GM21367 (cell line): ENCODE results near the gene GLTP.

Experiments
- ATAC-seq: cut with Tn5 transposase; IDR thresholded peaks from one replicate; pipeline ENCODE4 v1.9.1; 2021; ENCODE audit not compliant: unreplicated experiment

The GLTP gene

DNA sequence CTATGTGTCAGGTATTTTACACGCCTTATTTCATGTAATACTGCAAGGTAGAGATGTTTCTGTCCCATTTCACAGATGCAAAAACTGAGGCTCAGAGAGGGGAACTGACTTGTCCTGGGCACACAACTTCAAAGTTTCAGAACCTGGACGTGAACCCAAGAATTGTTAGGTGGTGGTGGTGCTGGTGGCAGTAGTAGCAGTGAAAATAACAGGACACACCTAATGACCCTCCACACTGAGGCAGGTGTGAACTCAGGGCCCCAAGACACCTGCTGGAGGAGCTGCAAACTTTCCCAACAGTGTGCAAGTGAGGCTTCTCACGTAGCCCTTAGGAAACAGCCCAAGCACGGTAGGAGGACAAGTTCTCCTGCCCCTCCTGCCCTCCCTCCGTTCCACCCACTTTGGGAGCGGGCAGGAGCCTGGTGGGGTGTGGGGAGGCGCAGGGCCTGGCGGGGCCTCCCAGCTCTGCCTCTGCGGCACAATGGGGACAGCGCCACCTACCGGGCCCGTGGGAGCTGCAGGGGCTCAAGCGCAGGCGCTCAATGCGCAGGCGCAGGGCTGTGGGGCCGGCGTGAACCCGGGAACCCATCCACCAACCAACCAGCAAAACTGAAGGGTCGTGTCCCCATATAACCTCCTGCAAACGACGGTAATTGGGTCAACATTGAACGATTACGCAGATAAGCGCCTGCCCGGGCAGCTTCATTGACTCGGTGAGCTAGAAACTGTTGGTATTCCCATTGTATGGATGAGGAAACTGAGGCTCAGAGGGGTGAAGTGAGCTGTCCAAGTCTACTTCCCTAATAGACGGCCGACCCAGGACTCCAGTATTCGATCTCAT lies 35.1 kb downstream of the GLTP start:
- ATAC-seq, result peak; percentile 71

- no peak for ATAC-seq
Measured at GRCh38 chr12:109844091-109844490, 36.2 kb downstream of the GLTP start.

GRCh38 chr12:109842021-109842420 lies 38.3 kb downstream of the GLTP start:
- no peak for ATAC-seq

GRCh38 chr12:109841356-109841755 lies 39.0 kb downstream of the GLTP start:
- ATAC-seq, result no peak

GRCh38 chr12:109840305-109841074 lies 39.9 kb downstream of the GLTP start:
- ATAC-seq, result no peak

DNA sequence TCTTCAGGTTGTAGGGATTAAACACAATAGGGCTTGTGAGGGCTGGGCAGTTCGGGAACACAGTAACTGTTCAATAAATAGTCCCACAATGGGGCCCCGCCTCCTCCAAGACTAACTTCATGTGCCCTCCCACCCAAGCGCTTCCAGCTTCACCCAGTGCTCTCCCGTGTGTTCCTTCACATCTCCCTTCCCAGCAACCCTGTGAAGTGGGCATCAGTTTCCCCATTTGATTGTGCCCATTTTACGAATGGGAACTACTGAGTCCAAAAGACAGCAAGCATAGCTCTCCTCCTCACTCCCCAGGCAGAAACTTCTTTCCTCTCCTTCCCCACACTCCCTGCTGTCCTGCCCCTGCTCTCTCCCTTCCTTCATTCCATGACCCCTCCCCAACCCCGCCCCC lies 40.9 kb downstream of the GLTP start:
- ATAC-seq, result no peak

DNA sequence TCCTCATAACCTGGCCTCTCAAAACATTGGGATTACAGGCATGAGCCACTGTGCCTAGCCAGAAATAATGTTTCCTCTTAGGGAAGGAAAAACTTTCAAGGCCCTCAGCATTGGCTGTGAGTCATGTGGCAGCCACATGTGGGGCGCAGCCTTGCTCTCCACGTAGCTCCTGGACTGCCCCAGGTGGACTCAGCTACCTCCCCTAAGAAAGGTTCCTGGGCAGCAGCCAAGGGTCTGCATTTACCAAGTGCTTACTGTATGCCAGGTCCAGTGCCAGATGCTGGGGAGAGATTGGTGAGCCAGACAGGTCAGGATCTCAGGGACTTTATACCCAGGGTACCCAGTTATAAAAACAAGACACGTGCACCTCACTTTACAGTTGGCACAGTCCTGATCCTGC lies 43.4 kb downstream of the GLTP start:
- no peak for ATAC-seq

DNA sequence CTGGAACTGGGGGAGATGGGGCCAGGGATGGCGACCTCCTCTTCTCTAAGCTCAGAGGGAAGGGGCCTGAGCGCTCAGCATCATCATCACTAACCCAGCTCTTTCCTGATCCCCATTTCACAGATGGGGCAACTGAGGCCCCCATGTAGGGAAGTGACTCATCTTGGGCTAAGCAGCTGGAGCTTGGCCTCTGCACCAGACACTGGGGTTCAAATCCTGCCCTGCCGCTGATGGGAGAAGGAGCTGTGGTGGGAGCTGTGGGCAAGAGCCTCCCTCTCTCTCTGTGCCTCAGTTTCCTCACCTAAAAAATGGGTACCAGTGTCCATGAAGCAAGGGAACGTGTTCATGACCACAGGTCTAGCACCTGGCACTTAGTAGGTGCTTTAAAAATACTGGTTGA lies 44.5 kb downstream of the GLTP start:
- no peak for ATAC-seq

DNA sequence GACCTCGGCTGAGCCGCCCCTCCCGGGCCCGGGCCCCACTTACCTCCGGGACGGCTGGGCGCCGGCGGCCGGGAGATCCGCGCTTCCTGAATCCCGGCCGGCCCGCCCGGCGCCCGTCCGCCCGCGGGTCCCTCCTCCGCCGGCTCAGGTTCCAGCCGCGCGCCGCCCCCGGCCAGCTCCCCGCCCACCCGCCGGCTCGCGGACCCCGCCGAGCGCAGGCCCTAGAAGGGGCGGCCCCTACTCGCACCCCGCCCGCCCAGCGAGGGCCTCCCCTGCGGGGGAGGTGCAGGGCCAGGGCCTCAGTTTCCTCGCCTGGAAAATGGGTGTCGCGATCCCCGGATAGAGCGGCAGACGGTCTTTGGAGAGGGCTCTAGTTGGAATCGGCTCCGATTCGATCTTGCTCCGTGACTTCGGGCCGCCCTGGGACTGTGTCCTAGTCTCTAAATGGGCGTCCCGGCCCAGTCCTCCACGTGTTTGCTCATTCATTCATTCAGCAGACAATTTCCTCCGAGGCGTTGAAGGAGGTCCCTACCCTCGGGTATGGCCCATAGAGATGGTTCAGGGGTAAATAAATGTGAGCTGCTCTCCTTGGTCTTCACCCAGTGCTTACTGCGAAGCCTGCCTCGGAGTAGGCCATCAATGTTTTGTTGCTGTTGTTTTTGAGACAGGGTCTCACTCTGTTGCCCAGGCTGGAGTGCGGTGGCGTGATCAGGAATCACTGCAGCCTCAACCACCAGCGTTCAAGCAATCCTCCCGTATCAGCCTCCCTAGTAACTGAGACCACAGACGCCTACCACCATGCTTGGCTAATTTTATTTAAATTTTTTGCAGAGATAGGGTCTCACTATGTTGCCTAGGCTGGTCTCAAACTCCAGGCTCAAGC lies 46.8 kb downstream of the GLTP start, which contains the start of gene TRPV4:
TSS of gene TRPV4 (minus strand) at position 92 of the 883 bp plus-strand sequence. CDS start 18,602 bp downstream, outside the sequence.
- ATAC-seq, result no peak

GRCh38 chr12:109832541-109833306 lies 47.6 kb downstream of the GLTP start:
- no peak for ATAC-seq

GRCh38 chr12:109831929-109832328 lies 48.4 kb downstream of the GLTP start:
- no peak for ATAC-seq

DNA sequence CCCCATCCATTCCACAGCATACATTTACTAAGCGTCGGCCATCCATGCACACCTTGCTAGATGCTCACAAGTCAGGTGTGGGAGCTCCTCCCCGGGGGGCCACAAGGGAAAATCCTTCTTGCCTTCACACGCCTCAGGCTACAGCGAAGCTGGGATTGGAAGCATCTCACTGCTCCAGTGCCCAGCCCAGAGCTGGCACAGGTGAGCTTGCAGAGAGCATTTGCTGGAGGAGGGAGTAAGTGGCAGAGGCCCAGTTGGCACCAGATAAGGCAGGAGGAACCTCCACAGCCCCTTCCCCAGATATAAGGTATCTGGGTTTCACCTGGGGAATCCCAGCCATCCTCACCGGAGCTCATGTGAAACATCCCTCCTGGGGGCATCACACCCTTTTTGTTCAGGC lies 49.0 kb downstream of the GLTP start:
- ATAC-seq, result no peak

- no peak for ATAC-seq
Measured at GRCh38 chr12:109830718-109831117, 49.6 kb downstream of the GLTP start.

- no peak for ATAC-seq
Measured at GRCh38 chr12:109830267-109830666, 50.1 kb downstream of the GLTP start.

DNA sequence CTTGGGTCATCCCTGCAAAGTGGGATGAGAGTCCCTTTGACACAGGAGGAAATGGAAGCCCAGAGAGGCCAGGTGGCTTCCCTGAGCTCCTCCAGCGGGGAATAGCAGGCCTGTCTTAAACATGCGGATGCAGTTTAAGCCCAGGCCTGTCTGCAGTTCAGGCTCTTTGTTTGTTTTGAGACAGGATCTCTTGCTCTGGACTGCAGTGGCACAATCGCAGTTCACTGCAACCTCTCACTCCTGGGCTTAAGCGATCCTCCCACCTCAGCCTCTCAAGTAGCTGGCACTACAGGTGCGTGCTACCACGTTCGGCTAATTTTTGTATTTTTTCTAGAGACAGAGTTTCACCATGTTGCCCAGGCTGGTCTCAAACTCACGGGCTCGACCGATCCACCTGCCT lies 50.7 kb downstream of the GLTP start:
- ATAC-seq, result no peak

DNA sequence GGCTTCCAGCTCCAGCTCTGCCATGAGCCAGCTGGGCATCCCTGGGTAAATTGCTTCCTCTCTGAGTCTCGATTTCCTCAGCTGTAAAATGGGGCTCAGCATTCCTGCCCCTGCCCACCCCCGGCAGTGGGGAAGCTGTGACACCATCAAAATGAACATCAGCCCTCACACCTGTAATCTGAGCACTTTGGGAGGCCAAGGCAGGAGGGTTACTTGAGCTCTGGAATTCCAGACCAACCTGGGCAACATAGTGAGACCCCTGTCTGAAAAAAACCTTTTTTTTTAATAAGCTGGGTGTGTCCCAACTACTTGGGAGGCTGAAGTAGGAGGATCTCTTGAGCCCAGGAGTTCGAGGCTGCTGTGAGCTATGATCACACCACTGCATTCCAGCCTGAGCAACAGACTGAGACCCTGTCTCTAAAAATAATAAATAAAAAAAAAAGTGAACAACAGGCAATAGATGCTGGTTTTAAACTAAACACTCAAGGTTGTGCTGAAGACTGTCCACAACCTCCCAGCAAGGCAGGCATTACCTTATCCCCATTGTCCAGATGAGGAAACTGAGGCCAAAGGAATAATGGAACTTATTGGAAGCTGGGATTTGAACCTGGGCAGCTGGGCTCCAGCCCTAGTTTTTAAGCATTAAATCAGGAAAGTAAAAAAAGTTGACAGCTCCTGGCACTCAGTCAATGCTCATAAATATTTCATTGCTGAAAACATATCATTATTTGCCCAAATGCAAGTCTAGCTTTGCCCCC lies 51.4 kb downstream of the GLTP start:
- ATAC-seq, result no peak

GRCh38 chr12:109827566-109828550 lies 52.5 kb downstream of the GLTP start:
- ATAC-seq, result no peak

GRCh38 chr12:109827080-109827479 lies 53.3 kb downstream of the GLTP start:
- no peak for ATAC-seq

GRCh38 chr12:109824731-109825130 lies 55.6 kb downstream of the GLTP start:
- ATAC-seq, result no peak
